ENCODE data around the gene STX18. TPM values are rescaled to one million over a fixed set of nuclear protein-coding genes. Genes with fewer than 3 reads are reported as not detected.
A peak's percentile ranks its signal among the peaks of the same experiment; 100 is the strongest.

STX18 gene
- total and polyA plus RNA-seq, 2 donors (not counting 1 experiment from before 2014, with no cell fraction given) = 27.4 to 28.2 TPM

- Histone ChIP-seq H3K27me3 (ENCODE audit: control insufficient read depth, insufficient read depth, low read length) (no peaks in the 10 kb centered on the region), H3K9me3 (ENCODE audit: control insufficient read depth, insufficient read depth, low read depth, low read length) (no peaks in the 10 kb centered on the region), H3K4me2 (ENCODE audit: extremely low read depth, insufficient read depth, low read length) (peak overlapping the region; percentile 98), H4K20me1 (ENCODE audit: control insufficient read depth, extremely low read depth, insufficient read depth, low read length) (peaks cover 1% of the 10 kb centered on the region), H3K4me1 (ENCODE audit: control insufficient read depth, extremely low read depth, insufficient read depth, low read length) (peaks cover 2% of the 10 kb centered on the region), H3K36me3 (ENCODE audit: control insufficient read depth, insufficient read depth, low read length) (no peaks in the 10 kb centered on the region), H2AFZ (ENCODE audit: low read length) (peak overlapping the region; percentile 99), H3K79me2 (ENCODE audit: control insufficient read depth, insufficient read depth, low read length) (peaks cover 39% of the 10 kb centered on the region), H3K4me3 (replicated peaks in 1 of 4; ENCODE audit: control extremely low read depth in 1 of 4, insufficient read depth in 1 of 4, low read depth in 3 of 4, low read length in 4 of 4) (peak overlapping the region; percentile 83 to 96 (median 88)), H3K27ac (ENCODE audit: insufficient read depth, low read length) (no peak overlapping the region), H3K9ac (ENCODE audit: insufficient read depth, low read length) (no peak overlapping the region)
- DNase-seq (ENCODE audit: low read depth in 2 of 2) = no peak
- TF ChIP-seq CTCF (conservative IDR thresholded peaks at IDR 0.05 in 1 of 2, IDR thresholded peaks at IDR 0.05 in 1 of 2; ENCODE audit: low read depth in 1 of 2, low read length in 2 of 2) (no peak), EZH2 (IDR thresholded peaks at IDR 0.05; ENCODE audit: low read length, missing control alignments) (no peak)
These were observed 1.1 kb upstream of the STX18 start for GRCh38 chr4:4542774-4543485.

- H4K20me1 ChIP-seq (ENCODE audit: control insufficient read depth, extremely low read depth, insufficient read depth, low read length) = peaks cover 2% of the 10 kb centered on the region
- peaks cover 2% of the 10 kb centered on the region for H3K4me1 ChIP-seq (ENCODE audit: control insufficient read depth, extremely low read depth, insufficient read depth, low read length)
- no peak for TF ChIP-seq CTCF (conservative IDR thresholded peaks at IDR 0.05 in 1 of 2, IDR thresholded peaks at IDR 0.05 in 1 of 2; ENCODE audit: low read depth in 1 of 2, low read length in 2 of 2)
- no peak for TF ChIP-seq EZH2 (IDR thresholded peaks at IDR 0.05; ENCODE audit: low read length, missing control alignments)
- peak overlapping the region; percentile 83 to 96 (median 88) for H3K4me3 ChIP-seq (replicated peaks in 1 of 4; ENCODE audit: control extremely low read depth in 1 of 4, insufficient read depth in 1 of 4, low read depth in 3 of 4, low read length in 4 of 4)
- DNase-seq (ENCODE audit: low read depth in 2 of 2) = peak; percentile 58 to 62
- no peaks in the 10 kb centered on the region for H3K27me3 ChIP-seq (ENCODE audit: control insufficient read depth, insufficient read depth, low read length)
- H3K36me3 ChIP-seq (ENCODE audit: control insufficient read depth, insufficient read depth, low read length) = no peaks in the 10 kb centered on the region
- peak overlapping the region; percentile 86 for H3K4me2 ChIP-seq (ENCODE audit: extremely low read depth, insufficient read depth, low read length)
- peak overlapping the region; percentile 40 for H2AFZ ChIP-seq (ENCODE audit: low read length)
- peak overlapping the region; percentile 98 for H3K9ac ChIP-seq (ENCODE audit: insufficient read depth, low read length)
- H3K9me3 ChIP-seq (ENCODE audit: control insufficient read depth, insufficient read depth, low read depth, low read length) = no peaks in the 10 kb centered on the region
- peak overlapping the region; percentile 97 for H3K27ac ChIP-seq (ENCODE audit: insufficient read depth, low read length)
- H3K79me2 ChIP-seq (ENCODE audit: control insufficient read depth, insufficient read depth, low read length) = peaks cover 55% of the 10 kb centered on the region
These were observed 712 bp downstream of the STX18 start for GRCh38 chr4:4541040-4541631.

GRCh38 chr4:4539481-4539880 is 2.4 kb downstream of the STX18 start:
- H3K4me1 ChIP-seq (ENCODE audit: control insufficient read depth, extremely low read depth, insufficient read depth, low read length) = peaks cover 2% of the 10 kb centered on the region
- H3K4me2 ChIP-seq (ENCODE audit: extremely low read depth, insufficient read depth, low read length) = no peak overlapping the region
- no peak for DNase-seq (ENCODE audit: low read depth in 2 of 2)
- peaks cover 70% of the 10 kb centered on the region for H3K79me2 ChIP-seq (ENCODE audit: control insufficient read depth, insufficient read depth, low read length)
- TF ChIP-seq EZH2 (IDR thresholded peaks at IDR 0.05; ENCODE audit: low read length, missing control alignments) = no peak
- TF ChIP-seq CTCF (conservative IDR thresholded peaks at IDR 0.05 in 1 of 2, IDR thresholded peaks at IDR 0.05 in 1 of 2; ENCODE audit: low read depth in 1 of 2, low read length in 2 of 2) = no peak
- no peaks in the 10 kb centered on the region for H3K27me3 ChIP-seq (ENCODE audit: control insufficient read depth, insufficient read depth, low read length)
- H3K27ac ChIP-seq (ENCODE audit: insufficient read depth, low read length) = no peak overlapping the region
- H2AFZ ChIP-seq (ENCODE audit: low read length) = no peak overlapping the region
- H3K9me3 ChIP-seq (ENCODE audit: control insufficient read depth, insufficient read depth, low read depth, low read length) = no peaks in the 10 kb centered on the region
- H3K36me3 ChIP-seq (ENCODE audit: control insufficient read depth, insufficient read depth, low read length) = no peaks in the 10 kb centered on the region
- peak overlapping the region in 1 of 4 experiments; percentile 21 for H3K4me3 ChIP-seq (replicated peaks in 1 of 4; ENCODE audit: control extremely low read depth in 1 of 4, insufficient read depth in 1 of 4, low read depth in 3 of 4, low read length in 4 of 4)
- H4K20me1 ChIP-seq (ENCODE audit: control insufficient read depth, extremely low read depth, insufficient read depth, low read length) = peaks cover 2% of the 10 kb centered on the region
- no peak overlapping the region for H3K9ac ChIP-seq (ENCODE audit: insufficient read depth, low read length)
